GM23248 (cell line): ENCODE results near the gene CD84. TPM values are rescaled to one million over a fixed set of nuclear protein-coding genes. Genes with fewer than 3 reads are reported as not detected.

Experiments used
- DNase-seq: peaks from one replicate; pipeline ENCODE4 v3.0.0-alpha.2; 2015
- H2AFZ ChIP-seq: fragments of 200-600 bp; sonication (generic); 2 replicates; pipeline ENCODE4 v1.6.1; 2016; ENCODE audit warnings: antibody characterized with exemption
- H3F3A ChIP-seq: fragments of 200-600 bp; sonication (generic); 2 replicates; pipeline ENCODE4 v1.6.1; 2016; ENCODE audit warnings: mild to moderate bottlenecking, antibody characterized with exemption, mixed run types; ENCODE audit not compliant: insufficient read depth
- H3K27ac ChIP-seq: fragments of 200-600 bp; sonication (generic); 2 replicates; pipeline ENCODE4 v1.5.1; 2016; ENCODE audit warnings: mild to moderate bottlenecking
- H3K27me3 ChIP-seq: fragments of 200-600 bp; sonication (generic); replicated peaks from 2 replicates; pipeline ENCODE4 v1.6.1; 2016; ENCODE audit warnings: mild to moderate bottlenecking; ENCODE audit not compliant: insufficient read depth
- H3K36me3 ChIP-seq: fragments of 200-600 bp; sonication (generic); 2 replicates; pipeline ENCODE4 v1.6.1; 2016; ENCODE audit warnings: low read depth, mild to moderate bottlenecking
- H3K4me1 ChIP-seq: fragments of 200-600 bp; sonication (generic); 2 replicates; pipeline ENCODE4 v1.6.1; 2016; ENCODE audit warnings: mild to moderate bottlenecking; ENCODE audit not compliant: insufficient read depth
- H3K4me2 ChIP-seq: fragments of 200-600 bp; sonication (generic); one replicate; pipeline ENCODE4 v1.6.1; 2016; ENCODE audit warnings: mild to moderate bottlenecking; ENCODE audit not compliant: unreplicated experiment
- H3K4me3 ChIP-seq: fragments of 200-600 bp; sonication (generic); 2 replicates; pipeline ENCODE4 v1.5.1; 2016; ENCODE audit warnings: mild to moderate bottlenecking
- H3K79me2 ChIP-seq: fragments of 200-600 bp; sonication (generic); 2 replicates; pipeline ENCODE4 v1.6.1; 2016; ENCODE audit warnings: mild to moderate bottlenecking; ENCODE audit not compliant: insufficient read depth
- H3K9ac ChIP-seq: fragments of 200-600 bp; sonication (generic); 2 replicates; pipeline ENCODE4 v1.6.1; 2016; ENCODE audit warnings: mild to moderate bottlenecking
- H3K9me2 ChIP-seq: fragments of 200-600 bp; sonication (generic); 2 replicates; pipeline ENCODE4 v1.6.1; 2016; ENCODE audit warnings: mixed run types, mild to moderate bottlenecking, moderate library complexity; ENCODE audit not compliant: insufficient read depth
- H3K9me3 ChIP-seq: fragments of 200-600 bp; sonication (generic); one replicate; pipeline ENCODE4 v1.6.1; 2017; ENCODE audit warnings: low read depth
- H4K20me1 ChIP-seq: fragments of 200-600 bp; sonication (generic); 2 replicates; pipeline ENCODE4 v1.6.0; 2016; ENCODE audit not compliant: insufficient read depth
- EZH2 ChIP-seq: fragments of 200-600 bp; sonication (generic); IDR thresholded peaks from 2 replicates; pipeline ENCODE4 v1.6.1; 2018; ENCODE audit warnings: antibody characterized with exemption, mild to moderate bottlenecking; ENCODE audit not compliant: insufficient read depth, poor library complexity, severe bottlenecking
- EZH2phosphoT487 ChIP-seq: fragments of 200-600 bp; sonication (generic); IDR thresholded peaks from 2 replicates; pipeline ENCODE4 v1.6.1; 2018; ENCODE audit warnings: antibody characterized with exemption, moderate library complexity, mild to moderate bottlenecking, low read depth; ENCODE audit not compliant: insufficient read depth
- WGBS, 2 experiments: methylation state at CpG; one replicate each; pipeline ENCODE4 v1.1.6; 2015 to 2017; ENCODE audit warnings: low lambda C conversion rate in 2 of 2, low coverage in 1 of 2; ENCODE audit errors: missing lambda C conversion rate in 2 of 2; 5-methylcytosine and 5-hydroxymethylcytosine counted together
- in situ Hi-C: fragments of 300-500 bp; cut with MboI; formaldehyde crosslinking; loops from 2 replicates; pipeline ENCODE4 v1.15.0; 2020
- polyA plus RNA-seq: library from polyadenylated mRNA; unstranded; fragments of >200 nt; fragmentation: Nextera tagmentation; extraction: Ambion mirVana; gene quantifications from 2 replicates; pipeline ENCODE4 v1.2.1, GENCODE V29; 2016
- total RNA-seq: library from RNA; depleted of rRNA; stranded (reverse); fragments of >200 nt; shearing (Covaris generic); gene quantifications from 2 replicates; pipeline ENCODE4 v1.2.3, GENCODE V29; 2014

CD84 gene
- total and polyA plus RNA-seq, 2 experiments from 2014 or later = not detected

DNA sequence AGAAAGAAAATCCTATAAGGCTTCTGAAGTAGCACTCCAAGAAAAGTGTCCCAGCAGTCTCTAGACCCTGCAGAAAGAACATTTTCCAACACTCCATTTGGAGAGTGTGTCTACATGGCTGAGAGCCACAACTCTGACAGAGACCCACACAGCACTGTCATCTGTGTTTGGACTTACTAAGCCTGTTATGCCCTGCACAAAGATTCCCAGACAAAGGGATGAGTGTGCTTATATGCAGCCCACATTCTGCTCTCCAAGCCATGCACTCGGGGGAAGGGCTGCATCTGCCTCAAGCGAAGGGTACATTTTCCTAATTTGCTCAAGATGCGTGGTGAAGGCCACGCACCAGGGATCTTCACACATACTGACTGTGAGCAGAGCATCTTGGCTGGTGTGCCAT, 31.9 kb downstream of the CD84 start:
- no peaks in the 10 kb centered on the region for H3F3A ChIP-seq
- in situ Hi-C loops = no loop called here
- WGBS, 2 experiments = 19 to 29% methylated on average over 4 of the region's 4 CpGs

GRCh38 chr1:160546942-160547341, 32.4 kb downstream of the CD84 start:
- Histone ChIP-seq H3K79me2 (no peaks in the 10 kb centered on the region), H3K4me3 (no peak overlapping the region), H3K4me1 (no peaks in the 10 kb centered on the region), H3K4me2 (no peak overlapping the region), H3F3A (no peaks in the 10 kb centered on the region), H3K9me2 (no peaks in the 10 kb centered on the region), H2AFZ (no peak overlapping the region), H3K27me3 (no peaks in the 10 kb centered on the region), H3K9me3 (no peaks in the 10 kb centered on the region), H3K36me3 (no peaks in the 10 kb centered on the region), H4K20me1 (no peaks in the 10 kb centered on the region), H3K9ac (no peak overlapping the region), H3K27ac (no peak overlapping the region)
- no peak for DNase-seq
- 21 to 27% methylated on average over 2 of the region's 2 CpGs for WGBS, 2 experiments
- in situ Hi-C loops = no loop called here
- no peak for TF ChIP-seq EZH2phosphoT487
- no peak for TF ChIP-seq EZH2

More for the DNA sequence above, 31.9 kb downstream of the CD84 start:
- Histone ChIP-seq H3K27me3 (no peaks in the 10 kb centered on the region), H3K9me3 (no peaks in the 10 kb centered on the region), H3K9ac (no peak overlapping the region), H4K20me1 (no peaks in the 10 kb centered on the region), H3K9me2 (no peaks in the 10 kb centered on the region), H3K79me2 (no peaks in the 10 kb centered on the region), H3K36me3 (no peaks in the 10 kb centered on the region), H3K4me2 (no peak overlapping the region), H3K4me1 (no peaks in the 10 kb centered on the region), H3K4me3 (no peak overlapping the region), H2AFZ (no peak overlapping the region), H3K27ac (no peak overlapping the region)
- TF ChIP-seq EZH2phosphoT487 (no peak), EZH2 (no peak)
- DNase-seq = no peak

- Histone ChIP-seq H3K27ac (no peak overlapping the region), H3F3A (no peaks in the 10 kb centered on the region), H3K4me2 (no peak overlapping the region), H2AFZ (no peak overlapping the region), H3K4me3 (no peak overlapping the region), H3K4me1 (no peaks in the 10 kb centered on the region), H3K9ac (no peak overlapping the region), H3K9me3 (no peaks in the 10 kb centered on the region), H4K20me1 (no peaks in the 10 kb centered on the region), H3K27me3 (no peaks in the 10 kb centered on the region), H3K9me2 (no peaks in the 10 kb centered on the region), H3K79me2 (no peaks in the 10 kb centered on the region), H3K36me3 (no peaks in the 10 kb centered on the region)
- in situ Hi-C loops = no loop called here
- TF ChIP-seq EZH2 = no peak
- TF ChIP-seq EZH2phosphoT487 = no peak
- WGBS, 2 experiments = 37 to 47% methylated on average over 1 of the region's 1 CpG
- DNase-seq = peak; percentile 40
Measured at GRCh38 chr1:160544647-160545046, 34.6 kb downstream of the CD84 start.

DNA sequence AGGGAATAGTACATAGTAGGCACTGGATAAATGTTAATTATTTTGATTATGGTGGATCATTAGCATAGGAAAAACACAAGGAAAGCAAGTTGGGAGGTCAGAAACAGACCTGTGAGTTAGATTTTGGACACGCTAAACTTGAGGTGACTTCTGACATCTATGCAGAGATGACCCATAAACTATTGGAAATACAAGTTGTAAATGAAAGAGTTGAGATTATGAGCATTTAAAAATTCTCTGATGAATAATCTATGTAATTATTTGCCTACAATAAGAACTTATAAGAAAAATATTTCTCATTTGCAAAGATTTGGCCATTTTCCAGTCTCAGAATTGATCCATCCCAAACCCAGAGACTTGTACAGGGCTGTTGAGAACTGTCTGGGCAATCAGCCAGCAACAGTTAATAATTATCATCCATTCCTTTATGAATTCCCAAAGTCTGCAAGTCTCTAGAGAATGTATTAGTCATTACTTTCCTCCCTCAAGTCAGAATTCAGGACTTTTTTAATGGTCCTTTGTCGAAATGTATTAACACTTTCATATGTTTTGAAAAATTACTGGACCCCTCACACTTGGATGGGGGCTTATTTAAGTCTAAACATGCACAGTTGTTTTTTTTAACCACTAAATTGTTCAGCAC, 36.9 kb downstream of the CD84 start:
- Histone ChIP-seq H2AFZ (no peak overlapping the region), H3F3A (no peaks in the 10 kb centered on the region), H3K27me3 (no peaks in the 10 kb centered on the region), H3K36me3 (no peaks in the 10 kb centered on the region), H3K4me1 (no peaks in the 10 kb centered on the region), H3K9me3 (no peaks in the 10 kb centered on the region), H3K79me2 (no peaks in the 10 kb centered on the region), H3K9me2 (no peaks in the 10 kb centered on the region), H3K4me3 (no peak overlapping the region), H3K4me2 (no peak overlapping the region), H3K9ac (no peak overlapping the region), H4K20me1 (no peaks in the 10 kb centered on the region), H3K27ac (no peak overlapping the region)
- no peak for DNase-seq
- in situ Hi-C loops = no loop called here
- TF ChIP-seq EZH2 (no peak), EZH2phosphoT487 (no peak)
- WGBS, 2 experiments = 0% methylated on average over 2 of the region's 2 CpGs
